Left colon (tissue), 2 donors: ENCODE data around the gene TMOD1. TPM values are rescaled to one million over a fixed set of nuclear protein-coding genes. Genes with fewer than 3 reads are reported as not detected.
"Not testable (repeated sequence)": the region's sequence is repeated elsewhere in the genome, so short reads cannot be mapped to it uniquely, and the experiment has no call there.

Experiments used
- ATAC-seq: fragments of 200-7000 bp; cut with Tn5 transposase; one replicate; pipeline ENCODE4 v1.9.1; 2020; ENCODE audit warnings: mild to moderate bottlenecking, moderate library complexity
- DNase-seq, 2 donors: peaks; one replicate each; pipeline ENCODE4 v3.0.0-alpha.2; 2020
- intact Hi-C, 2 donors: fragments of 100-400 bp; cut with DNase I in 1 of 2; cut with micrococcal nuclease in 1 of 2; formaldehyde crosslinking; loops; one replicate each; pipeline versions ENCODE4 v1.11.2 to v1.14.0; 2022; cut with DNase I, micrococcal nuclease
- total RNA-seq, 2 donors: library from RNA; stranded (reverse); fragmentation: NEBNext Ultra II Directional; extraction: Animal tissue kit (Norgen Biotek cat#: 25700); gene quantifications; one replicate each; pipeline ENCODE4 v1.2.1, GENCODE V29; 2021
- donor health status: DM: no; HTN: no; CAD: no.
- donor health status: DM: yes; HTN: yes; CAD: no.

The TMOD1 gene
- total RNA-seq, 2 donors from 2014 or later: 1.9 to 5.6 TPM

DNA sequence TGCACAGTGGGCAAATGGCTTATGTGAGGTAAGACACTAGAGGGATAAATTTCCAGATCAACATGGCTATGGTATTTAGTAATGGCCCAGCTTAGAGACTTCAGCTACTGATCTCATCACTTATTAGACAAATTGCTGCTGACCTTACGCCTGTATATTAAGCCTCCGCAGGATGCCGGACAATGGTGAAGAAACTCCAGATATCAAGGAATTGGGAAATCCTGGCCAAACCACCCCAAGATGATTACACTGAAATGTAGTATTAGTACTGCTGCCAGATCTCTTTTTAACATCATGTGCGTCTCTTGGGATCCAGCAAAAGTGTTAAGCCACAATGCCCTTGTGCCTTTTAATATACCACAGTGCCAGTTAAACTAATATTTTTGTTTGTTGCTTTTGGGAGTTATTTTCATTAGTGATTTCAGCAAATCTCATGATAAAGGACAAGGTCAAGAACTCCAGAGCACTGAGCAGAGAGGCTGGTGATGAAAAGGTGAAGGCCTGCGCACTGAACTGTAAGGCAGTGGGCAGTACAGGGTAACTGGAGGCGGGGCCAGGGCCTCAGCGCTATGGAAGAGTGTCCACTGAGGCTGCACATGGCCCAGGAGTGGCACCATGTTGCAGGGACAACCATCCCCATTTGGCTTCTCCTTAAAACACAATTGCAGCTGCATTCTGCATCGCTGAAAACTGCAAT, 99.2 kb downstream of the TMOD1 start:
- DNase-seq (no peak), ATAC-seq (no peak)
- intact Hi-C loops: loop anchor here in 1 of 2 donors (5.0 kb wide), 1 partner anchor 133 kb away; no protein-coding TSS in a partner anchor

DNA sequence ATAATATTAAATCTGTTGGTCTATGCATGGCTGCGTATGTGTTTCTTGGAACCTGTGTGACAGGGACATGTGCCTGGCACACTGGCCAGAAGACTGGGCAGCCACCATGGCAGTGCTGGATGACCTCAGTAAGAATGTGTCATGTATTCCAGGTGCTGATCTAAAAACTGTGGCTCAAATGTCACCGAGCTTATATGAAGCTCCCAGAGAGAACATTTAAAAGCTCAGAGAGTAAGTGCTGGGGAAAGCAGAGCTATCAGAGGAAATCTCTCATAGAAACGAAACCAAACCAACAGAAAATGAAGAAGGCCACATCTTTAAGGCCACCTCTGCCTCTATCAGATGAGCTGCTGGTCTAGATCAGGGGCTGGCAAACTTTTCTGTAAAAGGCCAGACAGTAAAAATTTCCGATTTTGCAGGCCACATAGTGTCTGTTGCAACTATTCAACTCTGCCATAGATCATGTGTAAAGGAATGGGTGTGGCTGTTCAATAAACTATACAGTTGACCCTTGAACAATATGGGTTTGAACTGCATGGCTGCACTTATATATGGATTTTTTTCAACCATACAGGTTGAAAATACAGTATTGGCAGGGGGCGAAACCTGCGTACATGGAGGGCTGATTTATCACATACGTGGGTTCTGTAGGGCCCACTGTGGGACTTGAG, 99.9 kb downstream of the TMOD1 start:
- DNase-seq: no peak
- ATAC-seq: peak; percentile 90
- intact Hi-C loops: loop anchor here in 1 of 2 donors (5.0 kb wide), 1 partner anchor 134 kb away; no protein-coding TSS in a partner anchor

DNA sequence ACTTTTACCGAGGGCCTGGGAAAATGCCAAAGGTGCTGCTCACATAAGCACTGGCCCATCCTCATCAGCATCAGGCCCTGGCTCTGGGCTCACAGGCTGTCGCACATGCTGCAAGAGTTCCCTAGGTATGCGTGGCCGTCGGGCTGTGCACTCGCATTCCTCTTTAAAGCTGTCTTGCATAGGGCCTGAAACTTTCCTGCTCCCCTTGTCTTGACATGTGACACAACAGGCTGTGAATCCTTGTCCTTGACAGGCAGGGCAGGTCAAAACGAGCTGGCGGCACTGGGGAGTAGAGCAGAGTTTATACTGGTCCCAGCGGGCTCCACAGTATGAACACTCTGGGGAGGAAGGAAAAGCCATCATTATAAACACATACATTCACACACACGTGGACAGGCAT, 101.0 kb downstream of the TMOD1 start:
- ATAC-seq (no peak), DNase-seq (no peak)
- intact Hi-C loops: loop anchor here in 1 of 2 donors (5.0 kb wide), 1 partner anchor 135 kb away; no protein-coding TSS in a partner anchor

DNA sequence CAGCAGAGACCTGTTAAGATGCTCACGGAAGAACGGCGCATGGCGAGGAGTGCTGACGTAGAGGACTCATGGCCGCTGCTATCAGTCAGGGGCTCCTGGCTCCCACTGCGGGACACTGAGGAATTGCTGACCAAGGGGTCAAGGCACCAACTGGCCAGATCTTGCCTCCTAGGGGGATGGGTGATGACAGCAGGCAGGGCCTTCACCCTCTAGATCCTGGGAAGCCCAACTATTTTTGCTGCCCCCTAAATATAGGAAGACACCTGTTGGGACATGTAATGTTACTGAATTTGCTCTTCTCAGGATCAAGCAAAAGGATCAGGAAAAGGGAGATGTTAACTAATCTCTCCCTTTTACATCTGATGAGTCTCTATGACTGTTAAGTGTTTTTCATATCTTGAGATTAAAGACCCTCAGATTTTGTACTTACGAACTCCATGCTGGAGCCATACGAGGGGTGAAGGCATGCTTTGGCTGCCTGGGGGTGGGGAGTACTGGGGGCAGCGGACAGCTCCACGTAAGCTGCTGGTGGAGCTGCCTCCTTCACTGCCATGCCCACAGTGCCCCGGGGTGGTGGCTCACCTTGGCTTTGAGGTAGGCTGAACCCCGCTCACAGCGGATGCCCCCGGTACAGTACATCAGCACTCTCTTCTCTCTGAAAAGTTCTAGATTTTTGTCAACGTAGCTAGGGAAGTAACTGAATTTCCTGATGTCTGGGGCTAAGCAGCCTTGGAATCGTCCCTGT, 103.6 kb downstream of the TMOD1 start:
- intact Hi-C loops: loop anchor here in 1 of 2 donors (5.0 kb wide), 1 partner anchor 138 kb away; no protein-coding TSS in a partner anchor
- no peak for DNase-seq
- ATAC-seq: no peak

DNA sequence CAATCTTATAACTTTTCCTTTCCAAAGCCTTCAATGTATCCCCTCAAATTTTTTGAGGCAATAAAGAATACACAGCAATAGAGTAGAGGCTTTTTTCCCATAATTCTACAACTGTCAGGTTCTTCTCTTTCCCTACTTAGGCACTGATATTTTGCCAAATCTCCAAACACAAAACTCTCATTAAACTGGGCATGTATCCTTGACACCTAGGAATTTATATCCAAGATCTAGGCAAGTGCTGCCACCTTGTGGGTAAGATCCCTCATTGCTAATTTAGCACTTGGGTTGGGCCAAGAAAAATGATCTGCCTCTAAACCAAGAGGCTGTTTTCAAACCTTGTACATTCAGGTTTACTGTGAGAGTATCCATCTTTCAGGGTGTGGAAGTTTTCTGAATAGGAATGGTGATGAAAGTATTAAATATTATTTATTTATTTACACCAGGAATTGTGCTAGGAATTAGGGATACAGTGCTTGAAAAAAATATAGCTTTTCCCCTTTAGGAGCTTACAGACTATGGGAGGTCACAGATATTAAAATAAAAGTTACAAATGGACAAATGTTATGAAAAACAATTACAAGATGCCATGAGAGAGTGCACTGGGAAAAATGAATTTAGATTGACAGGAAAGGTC, 114.1 kb downstream of the TMOD1 start:
- intact Hi-C loops: loop anchor here in 1 of 2 donors (5.0 to 10.0 kb wide), 2 partner anchors 148 to 211 kb away; no protein-coding TSS in a partner anchor
- ATAC-seq: peak; percentile 84
- peak in 1 of 2 donors; percentile 59 for DNase-seq

DNA sequence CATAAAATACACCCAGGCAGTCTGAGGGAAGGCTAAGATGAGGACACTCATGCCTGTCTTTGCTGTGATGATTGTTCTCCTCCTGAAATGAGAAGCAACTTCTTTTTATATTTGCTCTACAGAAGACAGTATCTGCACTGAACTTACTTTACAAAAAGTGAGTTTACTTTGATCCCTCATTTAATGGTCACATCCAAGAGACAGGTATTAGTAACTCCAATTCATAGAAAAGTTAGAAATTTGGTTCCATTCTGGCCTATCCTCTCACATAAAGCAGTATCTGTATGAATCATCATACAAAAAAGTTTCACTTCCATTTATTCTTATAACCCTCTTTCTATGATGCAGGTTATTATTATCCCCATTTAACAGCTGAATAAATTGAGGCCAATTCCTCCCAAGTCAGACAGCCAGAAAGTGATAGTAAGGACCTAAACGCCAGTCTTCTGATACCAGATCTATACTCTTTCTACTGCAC, 116.5 kb downstream of the TMOD1 start:
- intact Hi-C loops: loop anchor here in 1 of 2 donors (5.0 to 10.0 kb wide), 2 partner anchors 151 to 213 kb away; no protein-coding TSS in a partner anchor
- ATAC-seq (no peak), DNase-seq (no peak)

DNA sequence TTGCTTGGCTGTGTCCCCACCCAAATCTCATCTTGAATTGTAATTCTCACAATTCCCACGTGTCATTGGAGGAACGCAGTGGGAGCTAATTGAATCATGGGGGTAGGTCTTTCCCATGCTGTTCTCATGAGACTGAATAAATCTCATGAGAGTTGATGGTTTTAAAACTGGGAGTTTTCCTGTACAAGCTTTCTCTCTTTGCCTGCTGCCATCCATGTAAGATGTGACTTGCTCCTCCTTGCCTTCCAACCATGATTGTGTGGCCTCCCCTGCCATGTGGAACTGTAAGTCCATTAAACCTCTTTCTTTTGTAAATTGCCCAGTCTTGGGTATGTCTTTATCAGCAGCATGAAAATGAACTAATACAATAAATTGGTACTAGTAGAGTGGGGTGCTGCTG, 118.6 kb downstream of the TMOD1 start:
- ATAC-seq, intact Hi-C loops, DNase-seq: not testable (repeated sequence)

DNA sequence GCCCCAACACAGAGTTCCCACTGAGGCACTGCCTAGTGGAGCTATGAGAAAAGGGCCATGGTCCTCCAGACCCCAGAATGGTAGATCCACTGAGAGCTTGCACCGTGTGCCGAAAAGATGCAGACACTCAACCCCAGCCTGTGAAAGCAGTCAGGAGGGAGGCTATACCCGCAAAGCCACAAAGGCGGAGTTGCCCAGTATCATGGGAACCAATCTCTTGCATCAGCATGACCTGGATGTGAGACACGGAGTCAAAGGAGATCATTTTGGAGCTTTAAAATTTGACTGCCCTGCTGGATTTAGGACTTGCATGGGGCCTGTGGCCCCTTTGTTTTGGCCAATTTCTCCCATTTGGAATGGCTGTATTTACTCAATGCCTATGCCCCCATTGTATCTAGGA, 121.0 kb downstream of the TMOD1 start:
- DNase-seq, ATAC-seq, intact Hi-C loops: not testable (repeated sequence)

DNA sequence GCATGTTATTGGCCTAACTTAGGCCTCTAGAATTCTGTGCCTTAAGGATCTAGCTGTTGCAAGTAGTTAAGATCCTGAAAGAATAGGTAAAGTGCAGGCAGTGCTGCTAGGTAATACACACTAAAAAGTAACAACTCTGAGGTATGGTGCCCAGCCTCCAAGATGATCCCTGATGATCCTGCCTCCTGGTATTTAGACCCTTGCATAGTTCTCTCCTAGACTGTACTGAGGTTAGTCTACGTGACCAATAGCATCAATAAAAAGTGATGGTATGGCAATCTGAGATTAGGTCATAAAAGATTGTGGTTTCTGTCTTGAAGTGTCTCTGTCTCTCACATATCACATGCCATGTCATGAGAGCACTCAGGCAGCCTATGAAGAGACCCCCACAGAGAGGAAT, 122.5 kb downstream of the TMOD1 start:
- ATAC-seq (peak; percentile 91), DNase-seq (no peak)
- intact Hi-C loops: no loop called here

DNA sequence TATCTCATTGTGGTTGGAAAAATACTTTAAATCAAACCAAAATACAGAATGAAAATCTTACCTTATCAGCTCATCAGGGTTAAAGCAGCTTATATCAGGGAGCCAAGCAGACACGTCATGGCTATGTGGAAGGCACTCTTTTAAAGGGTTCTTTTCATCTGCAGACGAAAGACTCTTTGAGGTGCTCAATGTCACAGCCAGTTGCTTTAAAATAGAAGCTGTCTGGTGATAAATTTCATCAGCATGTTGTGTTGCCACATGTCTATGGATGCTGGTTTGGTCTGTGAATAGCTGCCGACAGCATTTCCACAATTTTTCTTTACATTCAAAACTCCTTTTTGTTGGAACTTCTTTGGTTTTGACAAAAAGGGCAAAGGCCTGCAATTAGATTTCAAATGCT, 124.2 kb downstream of the TMOD1 start:
- DNase-seq: no peak
- intact Hi-C loops: no loop called here
- ATAC-seq: no peak

DNA sequence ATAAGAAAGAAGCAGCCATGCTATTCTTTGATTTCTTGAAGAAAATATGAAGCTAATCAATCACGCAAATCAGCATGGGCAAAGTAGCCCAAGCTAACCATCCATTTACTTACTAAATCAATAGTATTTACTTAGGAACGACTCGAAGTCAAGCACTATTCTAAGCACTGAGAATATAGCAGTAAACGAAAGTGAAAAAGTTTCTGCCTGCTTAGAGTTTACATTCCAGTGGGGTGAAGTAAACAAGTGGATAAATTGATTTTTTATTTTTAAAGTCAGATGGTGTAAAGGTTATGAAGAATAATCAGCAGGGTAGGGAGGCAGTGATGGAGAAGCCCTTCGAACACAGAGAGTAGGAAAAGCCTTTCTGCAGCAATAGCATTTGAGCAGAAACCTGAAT, 126.2 kb downstream of the TMOD1 start:
- intact Hi-C loops: no loop called here
- ATAC-seq: no peak
- DNase-seq: no peak

DNA sequence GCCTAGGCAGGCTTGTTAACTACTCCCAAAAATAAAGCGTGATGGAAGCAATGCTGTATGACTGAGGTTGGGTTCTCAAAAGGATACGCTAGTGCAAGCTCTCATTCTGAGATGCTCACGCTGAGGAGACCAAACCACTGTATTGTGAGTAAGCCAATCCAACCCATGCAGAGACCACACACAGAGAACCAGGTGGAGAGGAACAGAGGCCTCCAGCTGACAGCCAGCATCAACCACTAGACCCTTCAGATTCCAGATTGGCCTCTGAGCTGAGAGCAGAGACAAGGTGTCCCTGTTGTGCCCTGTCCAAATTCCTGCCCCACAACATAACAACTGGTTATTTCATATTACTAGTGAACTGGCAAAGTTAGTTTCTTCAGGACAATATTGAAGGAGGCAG, 127.2 kb downstream of the TMOD1 start:
- DNase-seq (no peak), ATAC-seq (no peak)
- intact Hi-C loops: no loop called here

DNA sequence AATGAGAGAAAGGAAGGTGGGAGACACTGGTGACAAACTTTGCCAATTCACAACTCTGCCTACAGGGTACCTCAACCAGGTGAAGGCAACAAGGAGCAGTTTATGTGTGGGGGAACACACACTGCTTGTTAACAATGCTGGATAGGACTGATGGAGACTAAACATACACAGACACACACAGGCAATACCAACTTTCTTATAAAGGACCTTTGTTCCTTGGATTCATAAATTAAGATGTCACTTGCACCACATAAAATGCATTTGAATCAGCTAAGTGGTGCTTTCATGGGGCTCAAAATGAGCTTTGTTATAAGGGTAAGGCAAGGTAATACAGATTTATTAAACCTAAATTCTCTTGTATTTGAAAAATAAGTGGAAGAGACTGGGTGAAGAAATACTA, 127.7 kb downstream of the TMOD1 start:
- intact Hi-C loops: no loop called here
- DNase-seq (no peak), ATAC-seq (no peak)

DNA sequence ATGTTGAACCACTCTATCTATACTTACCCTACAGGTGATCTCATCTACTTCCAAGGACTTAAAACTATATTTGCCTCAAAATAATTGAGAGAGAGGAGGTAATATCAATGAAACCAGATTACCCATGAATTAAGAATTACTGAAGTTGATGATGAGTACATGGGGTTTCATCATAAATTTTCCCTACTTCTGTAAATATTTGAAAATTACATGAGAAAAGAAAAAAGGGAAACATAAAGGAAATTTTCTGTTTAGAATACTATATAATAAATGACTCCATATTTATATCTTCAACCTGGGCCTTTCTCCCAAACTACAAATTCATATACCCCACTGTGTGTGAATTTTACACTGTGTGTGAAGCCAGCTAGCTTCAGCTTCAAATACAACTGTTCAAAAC, 129.1 kb downstream of the TMOD1 start:
- DNase-seq (no peak), ATAC-seq (no peak)
- intact Hi-C loops: no loop called here

DNA sequence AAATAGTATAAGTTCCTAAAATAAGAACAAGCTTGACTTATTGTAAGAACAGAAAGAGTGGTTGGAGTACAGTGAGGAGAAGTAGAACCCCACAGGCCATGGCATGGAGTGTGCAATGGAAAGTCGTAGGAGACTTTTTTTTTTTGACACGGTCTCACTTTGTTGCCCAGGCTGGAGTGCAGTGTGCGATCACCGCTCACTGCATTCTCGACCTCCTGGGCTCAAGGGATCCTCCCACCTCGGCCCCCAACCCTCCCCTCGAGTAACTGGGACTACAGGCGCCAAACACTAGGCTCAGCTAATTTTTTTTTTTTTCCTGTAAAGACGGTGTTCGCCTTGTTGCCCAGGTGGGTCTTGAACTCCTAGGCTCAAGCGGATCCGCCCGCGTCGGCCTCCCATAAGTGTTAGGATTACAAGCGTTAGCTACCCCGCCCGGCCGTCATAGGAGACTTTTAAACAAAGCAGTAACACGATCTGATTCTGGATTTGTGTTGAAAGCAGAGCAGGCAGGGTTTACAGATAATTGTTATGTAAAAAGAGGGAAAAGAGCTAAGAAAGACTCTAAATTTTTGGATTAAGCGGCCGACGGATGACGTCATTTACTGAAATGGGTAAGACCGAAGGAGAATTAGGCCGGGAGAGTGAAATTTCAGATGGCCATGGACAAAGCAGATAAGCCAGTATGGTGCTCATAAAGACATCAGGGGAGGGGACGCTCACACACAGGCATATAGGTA, 130.9 kb downstream of the TMOD1 start:
- ATAC-seq: peak; percentile 11

DNA sequence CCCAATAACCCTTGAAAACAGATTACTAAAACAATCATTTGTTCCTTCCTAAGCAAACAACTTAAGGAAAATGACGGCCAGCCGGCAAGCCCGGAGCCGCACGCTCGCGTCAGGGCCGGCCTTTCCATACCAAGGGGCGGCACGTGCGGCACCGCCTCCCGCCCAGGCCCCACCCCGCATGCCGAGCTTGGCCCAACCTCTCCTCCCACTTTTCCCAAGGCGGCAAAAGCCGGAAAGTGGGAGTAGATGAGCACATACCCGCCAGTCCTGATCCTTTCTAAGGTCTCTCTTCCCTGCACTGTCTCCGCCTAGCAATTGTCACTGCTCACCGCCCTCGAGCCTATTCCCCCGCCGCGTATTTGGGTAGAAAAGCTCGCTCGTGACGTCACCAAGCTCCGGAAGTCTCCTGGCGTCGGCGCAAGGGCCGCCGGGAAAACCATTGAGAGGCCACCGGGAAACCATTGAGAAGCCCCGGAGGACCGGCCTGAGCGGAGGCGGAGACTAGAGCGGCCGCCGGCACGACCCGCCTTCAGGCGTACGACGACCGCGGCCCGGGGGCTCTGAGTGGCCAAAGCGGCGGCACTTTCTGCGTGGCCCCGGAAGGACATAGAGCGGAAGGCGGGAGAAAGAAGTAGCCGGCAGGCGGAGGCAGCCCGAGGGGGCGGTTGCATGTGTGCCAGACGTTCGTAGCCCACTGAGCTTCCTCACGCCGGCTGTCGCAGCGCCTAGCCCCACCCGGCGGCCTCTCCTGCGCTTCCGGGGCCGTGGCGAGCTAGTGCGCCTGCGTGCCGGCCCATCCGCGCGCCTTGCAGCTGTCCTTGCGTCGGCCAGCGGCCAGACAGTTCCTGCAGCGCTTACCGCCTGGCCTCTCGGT, 131.8 kb downstream of the TMOD1 start, which contains the start of the genes NCBP1 and TSTD2:
NCBP1 (plus strand) TSS at position 837 of the 874 bp plus-strand sequence. CDS start 61 bp downstream, outside the sequence.
TSTD2 (minus strand) TSS at position 384 of the 874 bp plus-strand sequence. CDS start 5,806 bp downstream, outside the sequence.
- ATAC-seq: peak; percentile 80
- intact Hi-C loops: no loop called here
- DNase-seq: peak; percentile 98

More for the DNA sequence above, 130.9 kb downstream of the TMOD1 start:
- peak; percentile 63 to 78 for DNase-seq
- intact Hi-C loops: no loop called here
